Body of pancreas (tissue), 4 donors: Measurements from ENCODE around the gene NOL4L. TPM values are rescaled to one million over a fixed set of nuclear protein-coding genes. Genes with fewer than 3 reads are reported as not detected.

Source experiments
- ATAC-seq: fragments of 150-250 bp; one replicate; pipeline ENCODE4 v1.9.1; 2016
- DNase-seq, 4 donors: peaks; one replicate each; pipeline ENCODE4 v3.0.0-alpha.2; 2019
- H3K27ac ChIP-seq, 4 donors: fragments of 200-600 bp; sonication (generic); 1 replicate in 3 of 4; 2 replicates in 1 of 4; pipeline versions ENCODE4 v1.5.1 to v1.6.1; 2016 to 2019; ENCODE audit warnings: mild to moderate bottlenecking in 1 of 4, mixed read lengths in 1 of 4, moderate library complexity in 1 of 4
- H3K27me3 ChIP-seq, 2 donors: fragments of 200-600 bp; sonication (generic); one replicate each; pipeline ENCODE4 v1.6.0; 2016; ENCODE audit warnings: mild to moderate bottlenecking in 1 of 2
- H3K36me3 ChIP-seq, 2 donors: fragments of 200-600 bp; sonication (generic); replicated peaks in 1 of 2; 2 replicates each; pipeline ENCODE4 v1.5.1; 2016; ENCODE audit warnings: low read depth in 2 of 2; ENCODE audit not compliant: insufficient read depth in 1 of 2
- H3K4me1 ChIP-seq: fragments of 200-600 bp; sonication (generic); one replicate; pipeline ENCODE4 v1.6.0; 2016
- H3K4me3 ChIP-seq, 2 donors: fragments of 200-600 bp; sonication (generic); 1 replicate in 1 of 2; 2 replicates in 1 of 2; pipeline ENCODE4 v1.5.1; 2016 to 2019
- H3K9me3 ChIP-seq, 3 donors: fragments of 200-600 bp; sonication (generic); 1 replicate in 2 of 3; 2 replicates in 1 of 3; pipeline ENCODE4 v1.5.1; 2016
- POLR2A ChIP-seq, 3 donors: fragments of 450-650 bp; IDR thresholded peaks; one replicate each; pipeline ENCODE4 v1.6.1; 2016; ENCODE audit warnings: antibody characterized with exemption in 3 of 3, mild to moderate bottlenecking in 2 of 3
- WGBS, 2 donors: methylation state at CpG; one replicate each; pipeline ENCODE4 v1.1.5; 2017; 5-methylcytosine and 5-hydroxymethylcytosine counted together
- intact Hi-C: fragments of 100-400 bp; cut with DNase I; formaldehyde crosslinking; loops from one replicate; pipeline ENCODE4 v1.15.1; 2023
- total RNA-seq, 2 donors: library from RNA; depleted of rRNA; stranded (reverse); fragments of >200 nt; gene quantifications; one replicate each; pipeline ENCODE4 v1.1.0, GENCODE V29; 2016
- TF ChIP-seq, protein P1 (sequence below), 7 experiments: fragments of 450-650 bp in 4 of 7; fragments of 200-600 bp in 3 of 7; sonication (generic) in 3 of 7; IDR thresholded peaks; one replicate each; pipeline ENCODE4 v1.5.1; 2016 to 2019; ENCODE audit warnings: antibody characterized with exemption in 7 of 7

The NOL4L gene
- total RNA-seq, 2 donors from 2014 or later = 15.0 to 36.9 TPM

DNA sequence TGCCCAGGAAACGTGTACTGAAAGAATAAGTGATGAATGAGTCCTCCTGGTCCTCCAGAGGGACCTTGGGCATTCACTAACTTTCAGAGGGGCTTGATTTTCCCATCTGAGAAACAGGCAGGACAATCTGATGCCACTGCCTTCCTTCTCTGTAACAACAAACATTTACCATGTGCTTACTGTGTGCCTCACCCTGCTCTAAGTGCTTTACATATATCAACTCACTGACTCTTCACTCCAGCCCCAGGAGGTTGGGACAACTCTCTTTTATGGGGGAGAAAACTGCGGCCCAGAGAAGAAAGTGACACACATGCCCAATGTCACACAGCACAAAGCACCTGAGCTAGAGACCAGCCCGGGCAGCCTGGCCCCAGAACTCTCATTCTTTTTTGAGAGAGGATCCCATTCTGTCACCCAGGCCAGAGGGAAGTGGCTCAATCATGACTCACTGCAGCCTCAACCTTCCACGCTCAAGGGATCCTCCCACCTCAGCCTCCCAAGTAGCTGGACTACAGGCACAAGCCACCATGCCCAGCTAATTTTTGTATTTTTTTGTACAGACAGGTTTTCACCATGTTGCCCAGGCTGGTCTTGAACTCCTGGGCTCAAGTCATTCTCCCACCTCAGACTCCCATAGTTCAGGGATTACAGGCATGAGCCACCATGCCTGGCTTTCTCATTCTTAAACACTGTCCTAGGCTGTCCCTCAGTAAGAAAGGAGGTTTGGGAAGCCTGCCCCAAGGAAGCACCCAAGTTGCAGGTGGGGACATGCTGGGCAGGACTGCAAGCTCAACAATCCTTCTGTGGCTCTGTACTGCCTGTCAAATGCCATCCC lies 38.0 kb downstream of the NOL4L start:
- H3K9me3 ChIP-seq = no peaks in the 10 kb centered on the region
- TF ChIP-seq, protein P1, sequence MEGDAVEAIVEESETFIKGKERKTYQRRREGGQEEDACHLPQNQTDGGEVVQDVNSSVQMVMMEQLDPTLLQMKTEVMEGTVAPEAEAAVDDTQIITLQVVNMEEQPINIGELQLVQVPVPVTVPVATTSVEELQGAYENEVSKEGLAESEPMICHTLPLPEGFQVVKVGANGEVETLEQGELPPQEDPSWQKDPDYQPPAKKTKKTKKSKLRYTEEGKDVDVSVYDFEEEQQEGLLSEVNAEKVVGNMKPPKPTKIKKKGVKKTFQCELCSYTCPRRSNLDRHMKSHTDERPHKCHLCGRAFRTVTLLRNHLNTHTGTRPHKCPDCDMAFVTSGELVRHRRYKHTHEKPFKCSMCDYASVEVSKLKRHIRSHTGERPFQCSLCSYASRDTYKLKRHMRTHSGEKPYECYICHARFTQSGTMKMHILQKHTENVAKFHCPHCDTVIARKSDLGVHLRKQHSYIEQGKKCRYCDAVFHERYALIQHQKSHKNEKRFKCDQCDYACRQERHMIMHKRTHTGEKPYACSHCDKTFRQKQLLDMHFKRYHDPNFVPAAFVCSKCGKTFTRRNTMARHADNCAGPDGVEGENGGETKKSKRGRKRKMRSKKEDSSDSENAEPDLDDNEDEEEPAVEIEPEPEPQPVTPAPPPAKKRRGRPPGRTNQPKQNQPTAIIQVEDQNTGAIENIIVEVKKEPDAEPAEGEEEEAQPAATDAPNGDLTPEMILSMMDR (IDR thresholded peaks at IDR 0.05) = no peak
- TF ChIP-seq POLR2A (IDR thresholded peaks at IDR 0.05) = no peak
- H3K4me3 ChIP-seq = no peak overlapping the region
- H3K27me3 ChIP-seq = no peaks in the 10 kb centered on the region
- DNase-seq (no peak), ATAC-seq (no peak)
- H3K27ac ChIP-seq = no peak overlapping the region
- H3K4me1 ChIP-seq = no peaks in the 10 kb centered on the region
- intact Hi-C loops = no loop called here
- 67 to 70% methylated on average over 4 of the region's 4 CpGs for WGBS, 2 donors
- H3K36me3 ChIP-seq = no peaks in the 10 kb centered on the region

DNA sequence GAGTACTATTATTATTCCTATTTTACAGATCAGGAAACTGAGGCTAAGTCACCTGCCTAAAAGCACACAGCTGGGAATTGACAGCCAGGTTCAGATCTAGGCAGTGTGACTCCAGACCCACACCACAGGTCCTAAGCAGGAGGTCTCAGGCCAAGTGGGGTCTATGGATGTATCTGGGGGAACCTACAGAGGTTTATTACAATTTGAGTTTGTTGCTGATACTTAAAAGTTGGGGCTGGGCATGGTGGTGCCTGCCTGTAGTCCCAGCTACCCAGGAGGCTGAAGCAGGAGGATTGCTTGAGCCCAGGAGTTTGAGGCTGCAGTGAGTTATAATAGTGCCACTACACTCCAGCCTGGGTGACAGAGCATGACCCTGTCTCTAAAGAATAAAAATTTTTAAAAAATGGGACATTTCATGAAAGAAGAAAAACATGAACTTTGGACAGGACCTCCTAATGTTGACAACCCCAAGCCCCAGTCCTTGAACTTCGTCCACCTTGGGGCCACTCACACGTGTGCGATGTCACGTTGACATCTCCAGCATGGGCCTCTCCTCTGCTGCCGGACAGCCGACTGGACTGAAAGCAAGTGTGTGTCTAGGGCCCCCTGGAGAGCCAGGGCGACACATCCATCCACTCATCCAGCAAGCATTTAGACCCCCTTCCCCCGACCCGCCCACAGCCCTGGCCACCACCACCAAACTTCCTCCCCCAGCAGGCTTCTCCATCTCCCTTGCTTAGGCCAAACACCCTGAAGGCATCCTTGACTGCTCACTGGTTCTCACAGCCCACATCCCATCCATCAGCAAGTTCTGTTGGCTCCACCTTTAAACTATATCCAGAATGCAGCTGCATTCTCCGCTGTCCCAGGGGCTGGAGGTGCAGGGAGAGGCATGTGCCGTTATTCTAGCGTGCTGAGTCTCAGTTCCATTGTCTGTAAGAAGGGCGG lies 40.0 kb downstream of the NOL4L start:
- DNase-seq = no peak
- Histone ChIP-seq H3K4me3 (no peak overlapping the region), H3K27ac (no peak overlapping the region), H3K4me1 (no peaks in the 10 kb centered on the region), H3K9me3 (no peaks in the 10 kb centered on the region), H3K36me3 (no peaks in the 10 kb centered on the region), H3K27me3 (no peaks in the 10 kb centered on the region)
- ATAC-seq = no peak
- TF ChIP-seq, protein P1 (IDR thresholded peaks at IDR 0.05) = no peak
- TF ChIP-seq POLR2A (IDR thresholded peaks at IDR 0.05) = no peak
- 74 to 86% methylated on average over 11 to 13 of the region's 13 CpGs for WGBS, 2 donors
- intact Hi-C loops = no loop called here

DNA sequence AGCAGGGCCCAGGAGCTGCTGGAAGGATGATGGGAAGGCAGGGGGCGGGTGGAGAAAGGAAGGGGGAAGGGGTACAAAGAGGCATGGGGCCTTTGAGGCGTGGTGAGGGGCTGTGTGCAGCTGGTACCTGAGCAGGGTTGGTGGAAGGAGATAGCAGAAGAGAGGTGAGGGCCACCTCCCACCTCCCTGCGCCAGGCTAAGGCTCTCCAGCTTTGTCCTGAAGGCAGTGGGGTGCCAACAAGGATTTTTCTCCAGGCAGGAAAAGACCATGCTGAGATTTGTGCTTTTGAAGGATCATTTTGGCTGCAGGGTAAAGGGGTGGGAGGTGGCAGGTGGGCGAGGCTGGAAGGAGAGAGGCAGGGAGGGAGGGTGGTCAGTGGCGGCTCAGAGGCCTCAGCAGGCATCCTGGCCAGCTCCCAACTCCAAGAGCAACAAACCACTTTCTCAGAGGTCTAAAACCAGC lies 40.8 kb downstream of the NOL4L start:
- 80 to 94% methylated on average over 5 of the region's 5 CpGs for WGBS, 2 donors
- intact Hi-C loops = no loop called here
- Histone ChIP-seq H3K9me3 (no peaks in the 10 kb centered on the region), H3K4me3 (no peak overlapping the region), H3K27me3 (no peaks in the 10 kb centered on the region), H3K36me3 (no peaks in the 10 kb centered on the region), H3K4me1 (no peaks in the 10 kb centered on the region), H3K27ac (no peak overlapping the region)
- TF ChIP-seq POLR2A (IDR thresholded peaks at IDR 0.05) = no peak
- TF ChIP-seq, protein P1 (IDR thresholded peaks at IDR 0.05) = no peak
- DNase-seq (no peak), ATAC-seq (no peak)

DNA sequence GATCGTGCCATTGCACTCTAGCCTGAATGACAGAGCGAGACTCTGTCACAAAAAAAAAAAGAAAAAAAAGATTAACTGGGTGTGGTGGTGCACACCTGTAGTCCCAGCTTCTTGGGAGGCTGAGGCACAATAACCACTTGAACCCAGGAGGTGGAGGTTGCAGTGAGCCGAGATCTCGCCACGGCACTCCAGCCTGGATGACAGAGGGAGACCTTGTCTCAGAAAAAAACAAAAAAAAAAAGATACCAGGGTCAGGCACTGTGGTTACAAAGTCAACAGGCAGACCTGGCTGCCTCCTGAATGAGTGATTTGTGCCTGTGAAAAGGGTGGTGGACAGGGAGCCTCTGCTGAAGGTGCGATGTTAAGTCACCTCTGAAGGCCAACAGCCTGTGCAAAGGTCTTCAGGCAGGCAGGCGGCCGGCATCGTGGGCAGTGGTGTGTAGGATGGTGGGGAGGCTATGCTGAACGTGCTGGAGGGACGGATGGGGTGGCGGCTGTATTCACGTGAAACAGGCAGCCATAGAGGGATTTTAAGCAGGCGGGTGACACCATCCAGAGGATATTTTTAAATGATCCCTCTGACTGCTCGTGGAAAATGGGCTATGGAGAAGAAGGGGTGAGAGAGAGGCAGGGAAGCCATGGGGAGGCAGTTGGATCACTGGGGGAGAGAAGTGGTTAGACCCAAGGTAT lies 41.4 kb downstream of the NOL4L start:
- H3K36me3 ChIP-seq = no peaks in the 10 kb centered on the region
- no peaks in the 10 kb centered on the region for H3K4me1 ChIP-seq
- 88 to 95% methylated on average over 15 of the region's 15 CpGs for WGBS, 2 donors
- ATAC-seq (no peak), DNase-seq (no peak)
- TF ChIP-seq, protein P1 (IDR thresholded peaks at IDR 0.05) = no peak
- no peak for TF ChIP-seq POLR2A (IDR thresholded peaks at IDR 0.05)
- no peak overlapping the region for H3K4me3 ChIP-seq
- no peak overlapping the region for H3K27ac ChIP-seq
- no peaks in the 10 kb centered on the region for H3K27me3 ChIP-seq
- H3K9me3 ChIP-seq = no peaks in the 10 kb centered on the region
- intact Hi-C loops = no loop called here
